HG03442 (cell line): ENCODE data around the gene ITGA1.

ENCODE experiments used
- ATAC-seq: cut with Tn5 transposase; IDR thresholded peaks from one replicate; pipeline ENCODE4 v1.9.1; 2021; ENCODE audit warnings: mild to moderate bottlenecking, moderate library complexity; ENCODE audit not compliant: unreplicated experiment

ITGA1 gene

DNA sequence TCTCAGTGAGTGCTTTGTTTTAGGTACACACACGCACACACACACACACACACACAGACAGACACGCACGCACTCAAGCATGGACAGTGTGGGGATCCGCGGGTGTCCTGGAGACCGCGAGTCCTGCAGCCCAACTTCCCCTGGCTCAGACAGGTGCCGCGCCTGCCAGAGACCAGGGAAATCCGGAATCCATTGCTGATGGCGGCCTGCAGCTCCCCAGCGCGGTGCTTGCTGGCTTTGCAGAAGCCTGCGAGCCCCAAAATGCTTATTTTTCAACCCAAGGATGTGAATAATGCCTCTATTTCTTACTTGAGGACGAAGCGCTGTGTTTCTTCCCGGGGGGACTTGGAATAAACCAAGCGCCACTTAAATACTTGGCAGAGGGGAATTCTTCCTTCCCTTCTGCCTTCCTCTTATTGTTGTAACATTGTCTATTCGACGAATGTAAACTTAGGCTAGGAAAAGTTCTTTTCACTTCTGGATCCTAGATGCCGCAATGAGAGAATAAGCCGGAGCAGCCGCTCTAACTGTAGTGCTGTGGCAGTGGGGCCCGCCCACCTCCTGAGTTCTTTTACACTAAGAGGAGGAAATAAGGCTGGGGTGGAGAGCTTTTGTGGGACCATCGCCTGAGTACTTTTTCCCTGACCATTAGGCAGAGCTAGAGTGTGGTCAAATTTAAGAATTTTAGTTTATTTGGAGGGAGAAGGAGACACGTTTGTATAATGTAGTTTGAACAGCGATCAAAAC lies 202.2 kb downstream of the ITGA1 start:
- ATAC-seq: no peak

DNA sequence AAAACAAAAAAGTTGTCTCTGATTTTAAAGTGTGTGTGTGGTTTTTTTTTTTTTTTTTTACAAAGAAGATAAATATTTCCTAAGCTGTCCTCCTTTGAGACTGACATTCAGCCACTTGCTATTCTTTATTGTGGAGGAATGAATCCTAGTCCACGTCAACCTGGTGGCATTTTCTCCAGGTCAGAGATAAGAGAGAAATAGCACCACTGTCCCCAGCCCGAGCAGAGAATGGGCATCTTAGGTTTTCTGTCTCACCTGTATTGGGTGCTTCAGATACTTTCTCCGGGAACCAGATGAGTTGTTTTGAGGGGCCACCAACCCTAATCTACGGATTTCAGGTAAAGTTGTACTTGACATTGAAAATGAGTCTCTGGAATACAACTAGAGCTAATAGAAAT lies 202.8 kb downstream of the ITGA1 start:
- ATAC-seq: no peak

DNA sequence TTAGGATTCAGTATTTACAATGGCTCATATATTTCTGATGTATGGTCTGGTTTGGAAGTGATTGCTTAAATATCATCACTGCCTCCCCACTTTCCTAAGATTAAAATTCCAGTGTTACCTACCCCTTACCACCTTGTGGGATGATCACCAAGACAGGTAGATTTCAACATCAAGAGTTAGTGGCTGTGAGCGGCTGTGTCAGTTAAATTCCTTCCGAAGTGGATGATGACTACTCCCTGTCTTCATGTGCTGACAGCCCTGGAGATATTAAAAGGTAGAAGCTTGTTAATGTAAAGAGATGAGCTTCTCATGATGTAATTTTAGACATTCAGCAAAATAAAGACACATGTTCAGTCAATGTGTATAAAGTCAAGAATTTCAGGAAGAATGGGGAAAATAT lies 205.7 kb downstream of the ITGA1 start:
- ATAC-seq: no peak

DNA sequence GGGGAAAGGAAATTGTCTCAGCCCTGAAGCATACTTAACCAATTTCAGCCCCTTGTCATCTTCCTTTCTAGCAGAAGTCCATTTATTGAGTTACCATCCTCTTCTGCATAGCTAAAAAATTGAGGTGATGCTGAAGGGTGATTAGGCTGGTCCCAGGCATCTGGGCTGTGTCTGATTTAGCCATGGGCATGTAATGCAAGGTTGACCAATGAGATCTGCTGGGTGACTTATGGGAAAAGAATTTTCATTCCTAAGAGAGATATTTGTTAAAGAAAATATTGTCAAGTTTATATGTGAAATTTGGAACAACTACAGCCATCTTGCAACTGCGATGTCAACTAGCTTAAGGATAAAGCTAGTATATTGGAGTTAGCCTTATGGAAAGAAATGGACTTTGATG lies 206.6 kb downstream of the ITGA1 start:
- no peak for ATAC-seq

DNA sequence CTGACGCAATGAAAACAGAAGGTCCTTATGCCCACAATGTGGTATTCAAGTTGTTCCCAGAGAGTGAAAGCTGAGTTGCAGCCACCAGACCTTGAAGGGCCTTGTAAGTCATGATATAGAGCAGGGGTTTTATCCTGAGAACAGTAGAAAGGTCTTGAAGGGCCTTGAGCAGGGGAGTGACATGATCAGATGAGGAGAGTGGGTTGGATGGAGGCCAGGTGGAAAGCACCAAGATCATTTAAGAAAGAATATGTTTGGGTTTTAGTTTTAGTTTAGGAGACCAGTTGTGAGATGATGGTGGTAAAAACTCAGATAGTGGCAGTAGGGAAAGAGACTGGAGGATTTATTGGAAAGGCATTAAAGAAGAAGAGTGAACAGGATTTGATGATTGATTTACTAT lies 207.4 kb downstream of the ITGA1 start:
- ATAC-seq: peak; percentile 50

DNA sequence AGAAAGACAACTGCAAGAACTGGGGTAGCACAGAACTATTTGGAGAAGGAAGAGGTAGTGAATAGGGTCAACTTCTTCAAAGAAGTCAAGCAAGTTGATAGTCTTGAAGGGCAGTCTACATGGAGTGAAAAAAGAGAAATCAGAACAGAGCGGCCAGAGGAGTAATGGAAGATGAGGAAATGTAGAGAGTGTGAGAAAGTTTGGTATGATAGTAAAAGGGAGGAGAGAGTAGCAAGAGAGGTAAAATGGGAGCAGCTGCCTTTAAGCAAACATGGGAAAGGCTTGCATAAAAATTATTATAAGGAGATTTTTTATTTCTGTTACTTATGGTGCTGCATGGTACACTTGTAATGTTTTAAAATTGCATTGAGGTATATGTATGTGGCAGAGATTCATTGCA lies 208.2 kb downstream of the ITGA1 start:
- no peak for ATAC-seq

DNA sequence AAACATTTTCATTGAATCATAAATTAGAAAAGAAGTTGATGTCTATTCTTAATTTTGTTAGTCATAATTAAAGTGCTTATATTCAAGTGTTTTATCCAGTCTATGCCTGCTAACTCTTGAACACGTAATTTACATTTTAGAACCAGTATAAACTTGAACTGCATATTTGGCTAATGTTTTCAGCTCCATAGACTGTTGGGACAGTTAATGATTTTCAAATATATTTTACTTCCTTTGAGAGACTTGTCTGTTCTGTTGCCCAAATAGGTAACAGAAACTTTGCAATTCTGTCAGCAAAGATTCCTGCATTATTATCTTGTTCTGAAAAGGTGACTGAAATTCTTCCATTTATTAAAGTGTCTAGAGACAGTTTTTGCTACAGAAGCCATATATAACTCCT lies 209.3 kb downstream of the ITGA1 start:
- ATAC-seq: no peak

DNA sequence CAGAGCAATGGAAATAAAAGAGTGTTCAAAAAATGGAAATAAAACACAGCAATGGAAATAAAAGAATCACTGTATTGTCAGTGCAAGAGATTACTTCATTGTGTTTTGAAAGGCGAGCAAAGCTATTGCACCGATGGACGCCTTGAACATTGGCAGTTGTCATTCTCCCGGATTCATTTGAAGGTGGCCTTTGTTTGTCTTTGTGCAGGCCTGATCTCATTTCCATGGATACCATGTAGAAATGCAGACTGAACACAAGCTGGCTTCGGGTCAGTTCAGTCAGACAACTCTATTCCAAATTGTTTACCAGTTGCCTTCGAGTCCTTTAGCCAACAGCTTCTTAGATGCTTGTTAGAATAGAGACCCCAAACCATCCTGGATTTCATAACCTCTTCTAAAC lies 209.7 kb downstream of the ITGA1 start:
- no peak for ATAC-seq

DNA sequence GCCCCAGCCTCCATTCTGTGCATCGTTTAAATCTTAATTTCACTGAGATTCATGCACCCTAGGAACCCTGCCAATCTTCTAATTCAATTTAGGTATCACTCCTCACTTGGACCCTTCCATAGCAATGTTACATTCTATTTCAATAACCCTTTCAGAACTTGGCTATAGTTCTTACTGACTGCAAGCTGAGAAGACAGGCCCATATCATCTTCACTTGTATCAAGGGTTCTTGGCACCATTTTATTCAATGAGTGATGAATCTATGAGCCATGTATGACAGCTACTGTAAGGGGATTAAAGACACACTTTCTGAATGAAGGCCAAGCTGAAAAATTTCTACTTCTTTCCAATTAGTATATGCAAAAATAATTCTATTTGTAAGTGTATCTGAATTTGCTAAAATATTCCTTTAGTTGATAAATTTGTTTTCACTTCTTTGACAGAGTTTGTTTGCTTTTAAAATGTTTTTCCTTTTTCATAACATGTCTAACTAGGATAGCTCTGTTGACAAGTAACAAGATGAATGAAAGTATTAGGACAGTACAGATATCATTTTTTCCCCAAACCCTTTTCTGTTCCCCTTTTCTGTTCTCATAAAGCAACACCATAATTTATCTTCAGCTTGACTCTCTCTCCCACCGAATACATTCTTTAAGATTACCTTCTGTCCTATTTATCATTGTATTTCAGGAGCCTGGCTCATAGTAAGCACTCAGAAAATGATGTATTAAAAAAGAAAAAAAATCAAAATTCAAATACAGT lies 211.0 kb downstream of the ITGA1 start:
- ATAC-seq: no peak

DNA sequence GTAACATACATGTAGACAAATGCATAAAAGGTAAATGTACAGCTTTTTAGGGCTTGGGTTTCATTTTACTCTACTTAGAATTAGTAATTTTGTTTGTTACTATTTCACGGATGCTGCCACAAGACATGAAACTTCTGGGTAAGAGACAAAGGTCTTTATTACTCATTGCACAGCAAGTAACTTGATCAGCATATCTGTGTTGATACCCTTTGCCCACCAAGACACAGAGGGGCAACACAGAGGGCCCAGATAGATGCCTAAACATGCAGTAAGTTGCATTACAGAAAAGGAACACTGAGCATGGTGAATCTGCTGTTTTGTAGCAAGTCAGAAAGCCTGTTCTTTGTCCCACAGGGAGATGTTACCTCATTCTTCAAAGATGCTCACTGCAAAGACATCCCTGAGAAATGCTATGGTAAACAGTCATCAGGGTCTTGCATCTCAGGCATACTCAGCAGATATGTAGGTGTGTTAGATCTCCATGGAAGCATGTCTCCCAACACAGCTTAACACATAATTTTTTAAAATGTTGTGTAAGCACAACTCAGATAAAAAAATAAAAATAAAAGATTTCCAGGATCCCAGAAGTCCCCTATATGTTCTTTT lies 211.7 kb downstream of the ITGA1 start:
- ATAC-seq: no peak

DNA sequence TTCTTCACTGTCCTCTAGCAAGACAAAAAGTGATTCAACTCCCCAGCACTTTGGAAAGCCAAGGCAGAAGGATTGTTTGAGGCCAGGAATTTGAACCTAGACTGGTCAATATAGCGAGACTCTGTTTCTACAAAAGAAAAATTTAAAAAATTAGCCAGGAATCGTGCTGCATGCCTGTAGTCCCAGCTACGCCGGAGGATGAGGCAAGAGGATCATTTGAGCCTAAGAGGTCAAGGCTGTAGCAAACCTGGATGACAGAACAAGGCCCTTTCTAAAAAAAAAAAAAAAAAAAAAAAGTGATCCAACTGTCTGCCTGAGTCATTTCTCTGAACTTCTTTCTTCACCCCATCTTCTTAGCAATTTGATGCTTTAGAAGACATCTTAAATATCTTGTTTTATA lies 213.8 kb downstream of the ITGA1 start:
- ATAC-seq: no peak

DNA sequence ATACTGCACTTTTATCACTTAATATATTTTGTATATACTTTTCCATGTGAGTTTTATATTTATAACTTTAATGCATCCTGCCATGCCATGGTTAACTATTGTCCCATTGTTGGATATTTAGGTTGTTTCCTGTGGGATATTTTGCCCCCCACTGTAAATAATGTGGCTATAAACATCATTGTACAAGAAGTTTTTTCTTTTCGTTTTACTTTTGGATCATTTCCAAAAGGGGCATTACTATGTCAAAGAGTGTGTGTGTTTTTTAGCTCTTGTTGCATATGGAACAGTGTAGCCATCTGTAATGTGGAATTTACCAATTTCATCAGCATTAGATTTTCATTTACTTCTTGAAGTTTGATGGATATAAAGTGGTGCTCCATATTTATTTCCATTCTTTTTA lies 214.8 kb downstream of the ITGA1 start:
- ATAC-seq: no peak

DNA sequence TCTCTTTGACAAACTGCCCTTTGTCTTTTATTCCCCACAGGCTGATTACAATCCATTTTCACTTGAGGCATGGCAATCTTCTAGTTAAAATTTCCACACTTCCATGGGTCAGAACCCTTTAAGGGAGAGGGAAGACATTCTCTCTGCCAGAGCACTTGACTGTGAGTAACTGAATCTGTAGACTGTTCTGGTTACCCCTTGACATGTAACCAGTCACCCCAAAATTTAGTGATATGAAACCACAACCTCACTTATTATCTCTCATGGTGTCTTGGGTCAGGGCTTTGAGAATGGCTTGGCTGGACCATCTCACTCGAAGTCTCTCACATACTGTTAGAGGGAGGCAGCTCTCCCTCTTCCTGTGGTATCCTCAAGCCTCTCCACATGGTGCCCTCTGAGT lies 215.4 kb downstream of the ITGA1 start:
- ATAC-seq: no peak

DNA sequence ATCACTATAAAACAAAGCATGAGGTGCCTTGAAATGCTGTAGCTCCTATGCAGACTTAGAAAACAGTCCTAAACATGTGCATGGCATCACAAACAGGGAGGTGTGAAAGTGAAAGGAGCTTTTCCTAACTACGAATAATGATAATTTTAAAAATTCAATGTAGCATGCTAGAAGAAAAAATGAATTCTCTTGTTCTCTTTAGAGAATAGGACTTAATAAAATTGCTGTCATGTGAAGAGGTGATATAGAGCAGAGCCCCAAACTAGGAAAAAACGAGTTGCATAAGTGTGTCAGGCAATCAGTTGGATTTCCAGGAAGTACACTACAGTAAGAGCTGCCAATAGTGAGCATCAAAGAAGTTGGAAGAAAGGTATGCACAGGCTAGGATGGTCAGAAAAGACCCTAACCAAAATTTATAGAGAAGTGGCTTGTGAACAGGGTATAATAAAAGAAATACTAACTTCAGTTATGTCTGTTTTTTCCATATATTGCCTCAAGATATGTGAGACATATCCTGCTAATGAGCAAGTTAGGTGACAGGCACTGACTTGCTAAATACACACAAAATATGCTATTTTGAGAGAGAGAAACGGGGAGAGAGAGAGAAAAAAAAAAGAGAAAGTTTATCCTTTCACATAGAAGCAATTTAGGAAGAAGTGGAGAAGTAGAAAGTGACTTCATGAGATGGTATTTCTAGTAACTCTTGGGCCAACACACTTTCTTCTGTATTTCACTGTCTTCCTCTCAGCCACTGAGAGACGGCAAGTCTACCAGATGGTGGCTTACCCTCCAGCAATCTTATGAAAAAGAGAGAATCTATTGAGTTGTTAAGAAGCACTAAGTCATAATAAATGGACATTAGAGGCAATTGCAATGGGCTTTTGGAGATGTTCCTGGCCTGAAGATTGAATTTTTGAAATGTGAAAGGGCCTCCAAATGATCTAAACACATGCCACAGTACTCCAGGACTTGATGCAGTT lies 219.5 kb downstream of the ITGA1 start:
- no peak for ATAC-seq

DNA sequence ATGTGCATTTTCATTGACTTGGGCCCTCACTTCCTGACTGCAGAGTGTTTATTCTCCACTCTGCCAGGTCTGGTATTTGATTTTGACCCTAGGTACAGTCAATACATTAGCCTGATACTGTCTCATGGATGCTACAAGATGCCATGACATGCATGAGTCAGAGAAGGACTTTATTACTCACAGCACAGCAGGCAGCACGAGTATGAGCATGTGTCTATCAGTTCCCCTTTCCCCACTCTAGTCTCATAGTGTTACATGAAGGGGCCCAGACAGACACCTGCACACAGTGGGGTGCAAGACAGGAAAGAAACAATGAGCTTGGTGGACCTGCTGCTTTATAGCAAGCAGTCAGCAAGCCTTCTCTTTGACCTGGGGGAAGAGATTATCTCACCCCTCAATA lies 221.0 kb downstream of the ITGA1 start:
- ATAC-seq: peak; percentile 97
